K562 (cell line): Measurements from ENCODE around the gene LRRC26. TPM values are rescaled to one million over a fixed set of nuclear protein-coding genes. Genes with fewer than 3 reads are reported as not detected.

ENCODE experiments used
- ARNT ChIP-seq, 2 experiments: fragments of 450-650 bp; IDR thresholded peaks; 2 replicates each; pipeline ENCODE4 v1.6.1; 2016; ENCODE audit warnings: mild to moderate bottlenecking in 1 of 2
- BDP1 ChIP-seq: IDR thresholded peaks from 3 replicates; pipeline ENCODE4 v1.6.1; 2011; ENCODE audit not compliant: insufficient read length, insufficient read depth
- BHLHE40 ChIP-seq: IDR thresholded peaks from 2 replicates; pipeline ENCODE4 v1.6.1; 2011; ENCODE audit warnings: low read length, improper control_type of control experiment
- CC2D1A ChIP-seq: fragments of 450-650 bp; IDR thresholded peaks from 2 replicates; pipeline ENCODE4 v1.6.1; 2017; ENCODE audit warnings: mild to moderate bottlenecking
- DPF2 ChIP-seq: fragments of 450-650 bp; IDR thresholded peaks from 2 replicates; pipeline ENCODE4 v1.6.1; 2016
- EGR1 ChIP-seq: fragments of 450-650 bp; conservative IDR thresholded peaks from 2 replicates; pipeline ENCODE4 v1.6.1; 2017; ENCODE audit warnings: mild to moderate bottlenecking
- ETS2 ChIP-seq: IDR thresholded peaks from 2 replicates; pipeline ENCODE4 v1.6.1; 2016; ENCODE audit warnings: borderline replicate concordance, missing genetic modification characterization, mild to moderate bottlenecking, moderate library complexity, missing compliant biosample characterization; ENCODE audit not compliant: poor library complexity, severe bottlenecking
- FUS ChIP-seq: fragments of 200-400 bp; formaldehyde crosslinking; optimal IDR thresholded peaks from 2 replicates; pipeline ENCODE3; 2017; ENCODE audit warnings: low read depth, low read length
- HBP1 ChIP-seq: fragments of 450-650 bp; formaldehyde crosslinking; IDR thresholded peaks from 2 replicates; pipeline ENCODE4 v1.4.0; 2022; ENCODE audit warnings: missing genetic modification characterization
- HDAC1 ChIP-seq, 2 experiments: fragments of 450-650 bp; IDR thresholded peaks; 2 replicates each; pipeline ENCODE4 v1.6.1; 2016 to 2017; ENCODE audit warnings: inconsistent platforms in 1 of 2, mild to moderate bottlenecking in 1 of 2, moderate library complexity in 1 of 2
- KDM2B ChIP-seq: fragments of 250-450 bp; sonication (Bioruptor Pico); IDR thresholded peaks from 2 replicates; pipeline ENCODE4 v1.8.0; 2021; ENCODE audit warnings: mild to moderate bottlenecking, moderate library complexity
- NBN ChIP-seq: fragments of 450-650 bp; IDR thresholded peaks from 2 replicates; pipeline ENCODE4 v1.6.1; 2016; ENCODE audit warnings: low read depth, mild to moderate bottlenecking
- NFE2L1 ChIP-seq: fragments of 450-650 bp; IDR thresholded peaks from 2 replicates; pipeline ENCODE4 v1.6.1; 2016; ENCODE audit warnings: missing genetic modification characterization, low read depth, mild to moderate bottlenecking, missing compliant biosample characterization, moderate library complexity, borderline replicate concordance
- NR2C2 ChIP-seq, 2 experiments: fragments of 200-800 bp in 1 of 2; sonication (Bioruptor generic) in 1 of 2; sonication (generic) in 1 of 2; formaldehyde crosslinking in 1 of 2; IDR thresholded peaks; 2 replicates each; pipeline versions ENCODE4 v1.6.1 to v1.8.0; 2016 to 2022; ENCODE audit warnings: mild to moderate bottlenecking in 1 of 2, missing compliant biosample characterization in 1 of 2, missing genetic modification characterization in 1 of 2, missing genetic modification reagents in 1 of 2
- RCOR1 ChIP-seq, 2 experiments: IDR thresholded peaks; 2 replicates each; pipeline ENCODE4 v1.6.1; 2012; ENCODE audit warnings: low read depth in 2 of 2, low read length in 2 of 2, borderline replicate concordance in 1 of 2, improper control_type of control experiment in 1 of 2
- SMAD4 ChIP-seq: fragments of 250-450 bp; sonication (Bioruptor Pico); conservative IDR thresholded peaks from 2 replicates; pipeline ENCODE4 v1.8.0; 2021; ENCODE audit warnings: inconsistent platforms, mild to moderate bottlenecking, moderate library complexity
- TEAD2 ChIP-seq: fragments of 450-650 bp; IDR thresholded peaks from 2 replicates; pipeline ENCODE4 v1.6.1; 2016; ENCODE audit warnings: missing genetic modification characterization, control low read depth, missing compliant biosample characterization
- TGIF2 ChIP-seq: sonication (generic); formaldehyde crosslinking; IDR thresholded peaks from 2 replicates; pipeline ENCODE4 v1.8.1; 2022; ENCODE audit warnings: mild to moderate bottlenecking, missing genetic modification reagents, moderate library complexity
- ZNF436 ChIP-seq: fragments of 250-450, 450-650 bp; sonication (Bioruptor Pico); formaldehyde crosslinking; IDR thresholded peaks from 2 replicates; pipeline ENCODE4 v1.7.0; 2020; ENCODE audit warnings: mild to moderate bottlenecking
- ZNF75A ChIP-seq: fragments of 450-650 bp; formaldehyde crosslinking; IDR thresholded peaks from 2 replicates; pipeline ENCODE4 v1.4.0; 2020; ENCODE audit warnings: mild to moderate bottlenecking
- ZNF77 ChIP-seq: fragments of 250-450 bp; sonication (Bioruptor Pico); IDR thresholded peaks from 2 replicates; pipeline ENCODE4 v1.5.0; 2020
- ZZZ3 ChIP-seq: fragments of 450-650 bp; IDR thresholded peaks from 2 replicates; pipeline ENCODE4 v1.6.1; 2016; ENCODE audit warnings: antibody characterized with exemption, mild to moderate bottlenecking, moderate library complexity
- polyA plus RNA-seq, 8 experiments: library from polyadenylated mRNA; depleted of rRNA in 4 of 8; stranded (reverse) in 5 of 8; unstranded in 3 of 8; fragments of >200 nt; fragmentation: Nextera tagmentation in 2 of 8; fragmentation: Illumina TruSeq in 1 of 8; extraction: Ambion mirVana in 2 of 8; extraction: Trizol in 1 of 8; gene quantifications; 2 replicates each; pipeline versions ENCODE4 v1.2.1 to v1.2.3, GENCODE V29; 2011 to 2014; ENCODE audit warnings: inconsistent platforms in 1 of 8, missing spikeins in 1 of 8
- total RNA-seq, 7 experiments: library from RNA; depleted of rRNA in 6 of 7; stranded (reverse); fragments of >200 nt in 6 of 7; fragmentation: Illumina TruSeq in 2 of 7; extraction: Trizol in 2 of 7; gene quantifications; 2 replicates each; pipeline versions ENCODE4 v1.2.1 to v1.2.3, GENCODE V29; 2011 to 2021; ENCODE audit warnings: low replicate concordance in 1 of 7
- TF ChIP-seq, protein P1 (sequence below): fragments of 250-450 bp; sonication (Bioruptor Pico); IDR thresholded peaks from 2 replicates; pipeline ENCODE4 v1.4.0; 2020
- TF ChIP-seq, protein P2 (sequence below): fragments of 250-450 bp; sonication (Bioruptor Pico); IDR thresholded peaks from 2 replicates; pipeline ENCODE4 v1.5.0; 2020; ENCODE audit warnings: mild to moderate bottlenecking
- TF ChIP-seq, protein P3 (sequence below): fragments of 450-650 bp; IDR thresholded peaks from 2 replicates; pipeline ENCODE4 v1.6.1; 2016; ENCODE audit warnings: low read depth, mild to moderate bottlenecking, moderate library complexity

LRRC26 gene
- total and polyA plus RNA-seq, 9 of the 15 experiments (the other 6 are each of a cell fraction or from before 2014, with no cell fraction given), result not detected

DNA sequence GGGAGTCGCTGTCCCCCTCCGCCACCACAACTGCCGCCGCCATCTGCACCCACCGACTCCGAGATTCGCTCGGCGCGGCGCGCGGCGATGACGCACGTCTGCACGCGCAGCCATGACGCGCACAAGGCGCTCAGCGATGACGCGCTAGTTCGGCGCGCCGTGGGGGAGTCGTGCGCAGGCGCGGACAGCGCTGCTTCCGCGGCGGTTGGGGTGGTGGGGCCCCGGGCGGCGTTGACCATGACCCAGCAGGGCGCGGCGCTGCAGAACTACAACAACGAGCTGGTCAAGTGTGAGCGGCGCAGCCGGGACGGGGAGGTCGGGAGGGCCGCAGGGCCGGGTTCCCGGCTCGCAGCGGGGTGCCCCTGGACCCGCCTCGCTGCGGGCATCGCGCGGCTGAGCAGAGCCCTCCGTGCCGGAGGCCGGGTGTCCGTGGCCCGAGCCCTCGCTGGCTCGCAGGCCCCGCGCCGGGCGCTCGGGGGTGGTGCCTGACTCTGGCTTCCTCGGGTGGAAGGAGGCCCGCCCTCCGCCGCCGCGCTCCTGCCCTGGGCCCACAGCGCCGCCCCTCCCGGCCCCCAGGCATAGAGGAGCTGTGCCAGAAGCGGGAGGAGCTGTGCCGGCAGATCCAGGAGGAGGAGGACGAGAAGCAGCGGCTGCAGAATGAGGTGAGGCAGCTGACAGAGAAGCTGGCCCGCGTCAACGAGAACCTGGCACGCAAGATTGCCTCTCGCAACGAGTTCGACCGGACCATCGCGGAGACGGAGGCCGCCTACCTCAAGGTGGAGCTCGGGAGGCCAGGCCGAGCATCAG is 18.8 kb upstream of the LRRC26 start, which contains the start of the genes ANAPC2 and SSNA1 (continued):
- TF ChIP-seq HBP1, result no peak; the same call in 1 of the 2 replicates
- no peak for TF ChIP-seq ZNF436 (CRISPR knock-in tag)
- no peak for TF ChIP-seq ZZZ3
- TF ChIP-seq, protein P1, sequence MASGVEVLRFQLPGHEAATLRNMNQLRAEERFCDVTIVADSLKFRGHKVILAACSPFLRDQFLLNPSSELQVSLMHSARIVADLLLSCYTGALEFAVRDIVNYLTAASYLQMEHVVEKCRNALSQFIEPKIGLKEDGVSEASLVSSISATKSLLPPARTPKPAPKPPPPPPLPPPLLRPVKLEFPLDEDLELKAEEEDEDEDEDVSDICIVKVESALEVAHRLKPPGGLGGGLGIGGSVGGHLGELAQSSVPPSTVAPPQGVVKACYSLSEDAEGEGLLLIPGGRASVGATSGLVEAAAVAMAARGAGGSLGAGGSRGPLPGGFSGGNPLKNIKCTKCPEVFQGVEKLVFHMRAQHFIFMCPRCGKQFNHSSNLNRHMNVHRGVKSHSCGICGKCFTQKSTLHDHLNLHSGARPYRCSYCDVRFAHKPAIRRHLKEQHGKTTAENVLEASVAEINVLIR (CRISPR knock-in tag), result peak; percentile 100
- no peak for TF ChIP-seq ETS2 (tag)
- TF ChIP-seq BDP1, result no peak
- peak; percentile 68; the same call in 1 of the 2 replicates for TF ChIP-seq SMAD4
- TF ChIP-seq, protein P2, sequence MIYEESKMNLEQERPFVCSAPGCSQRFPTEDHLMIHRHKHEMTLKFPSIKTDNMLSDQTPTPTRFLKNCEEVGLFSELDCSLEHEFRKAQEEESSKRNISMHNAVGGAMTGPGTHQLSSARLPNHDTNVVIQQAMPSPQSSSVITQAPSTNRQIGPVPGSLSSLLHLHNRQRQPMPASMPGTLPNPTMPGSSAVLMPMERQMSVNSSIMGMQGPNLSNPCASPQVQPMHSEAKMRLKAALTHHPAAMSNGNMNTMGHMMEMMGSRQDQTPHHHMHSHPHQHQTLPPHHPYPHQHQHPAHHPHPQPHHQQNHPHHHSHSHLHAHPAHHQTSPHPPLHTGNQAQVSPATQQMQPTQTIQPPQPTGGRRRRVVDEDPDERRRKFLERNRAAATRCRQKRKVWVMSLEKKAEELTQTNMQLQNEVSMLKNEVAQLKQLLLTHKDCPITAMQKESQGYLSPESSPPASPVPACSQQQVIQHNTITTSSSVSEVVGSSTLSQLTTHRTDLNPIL (CRISPR knock-in tag), result no peak
- no peak for TF ChIP-seq CC2D1A
- TF ChIP-seq ZNF77 (CRISPR knock-in tag), result no peak
- TF ChIP-seq, protein P3, sequence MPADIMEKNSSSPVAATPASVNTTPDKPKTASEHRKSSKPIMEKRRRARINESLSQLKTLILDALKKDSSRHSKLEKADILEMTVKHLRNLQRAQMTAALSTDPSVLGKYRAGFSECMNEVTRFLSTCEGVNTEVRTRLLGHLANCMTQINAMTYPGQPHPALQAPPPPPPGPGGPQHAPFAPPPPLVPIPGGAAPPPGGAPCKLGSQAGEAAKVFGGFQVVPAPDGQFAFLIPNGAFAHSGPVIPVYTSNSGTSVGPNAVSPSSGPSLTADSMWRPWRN, result no peak
- TF ChIP-seq NR2C2 (CRISPR knock-in tag; IDR thresholded peaks at IDR 0.05), result peak; percentile 66; the same call in 1 of the 2 replicates
- peak; percentile 72; the same call in 1 of the 2 replicates for TF ChIP-seq NR2C2 (tag; IDR thresholded peaks at IDR 0.05)
- peak; percentile 49; the same call in 1 of the 2 replicates for TF ChIP-seq DPF2
- peak; percentile 93 for TF ChIP-seq BHLHE40
- peak; percentile 30; the same call in 1 of the 2 replicates for TF ChIP-seq EGR1
- TF ChIP-seq TGIF2 (CRISPR knock-in tag), result no peak
- TF ChIP-seq NBN, result peak; percentile 95
- no peak for TF ChIP-seq ARNT (IDR thresholded peaks at IDR 0.05)
- peak; percentile 6; the same call in 1 of the 2 replicates for TF ChIP-seq KDM2B (CRISPR knock-in tag)
- no peak for TF ChIP-seq FUS
- TF ChIP-seq ZNF75A, result no peak
- peak in 1 of 2 experiments; percentile 95; a peak in 2 of 4 replicates for TF ChIP-seq HDAC1 (IDR thresholded peaks at IDR 0.05)
- no peak for TF ChIP-seq TEAD2
- 0 out of 4 replicates have a peak, but pooled peaks of 1 of the 2 experiments have one; percentile 39 for TF ChIP-seq RCOR1 (IDR thresholded peaks at IDR 0.05; ENCODE audit: borderline replicate concordance in 1 of 2, low read depth in 2 of 2, low read length in 2 of 2)
- TF ChIP-seq NFE2L1 (tag), result no peak
